HFFc6 (cell line): ENCODE measurements around the gene SLC39A11. TPM values are rescaled to one million over a fixed set of nuclear protein-coding genes. Genes with fewer than 3 reads are reported as not detected.

ENCODE experiments used
- DNase-seq: peaks from one replicate; pipeline ENCODE4 v3.0.0-alpha.2; 2018
- H3K27ac Mint-ChIP-seq: 2 replicates; pipeline ENCODE4 v1.8.0; 2020; ENCODE audit warnings: mild to moderate bottlenecking, mixed read lengths
- H3K27me3 Mint-ChIP-seq: 2 replicates; pipeline ENCODE4 v1.8.0; 2021; ENCODE audit warnings: mild to moderate bottlenecking, moderate library complexity, mixed read lengths; ENCODE audit not compliant: insufficient read depth
- H3K36me3 Mint-ChIP-seq: 2 replicates; pipeline ENCODE4 v1.8.0; 2021; ENCODE audit warnings: low read depth, mixed read lengths
- H3K4me1 Mint-ChIP-seq: 2 replicates; pipeline ENCODE4 v1.8.0; 2020; ENCODE audit warnings: low read depth, mixed read lengths
- H3K4me3 Mint-ChIP-seq: 2 replicates; pipeline ENCODE4 v1.8.0; 2020; ENCODE audit warnings: mild to moderate bottlenecking, moderate library complexity, mixed read lengths
- H3K9me3 Mint-ChIP-seq: 2 replicates; pipeline ENCODE4 v1.8.0; 2020; ENCODE audit warnings: mild to moderate bottlenecking, mixed read lengths
- total RNA-seq, 6 experiments: library from RNA; stranded (reverse); fragmentation: NEBNext Ultra II Directional; extraction: Animal tissue kit (Norgen Biotek cat#: 25700); gene quantifications; 2 replicates in 1 of 6; 3 replicates in 5 of 6; pipeline ENCODE4 v1.2.3, GENCODE V29; 2021
- TF ChIP-seq, protein P1 (sequence below): fragments of 200-600 bp; sonication (generic); IDR thresholded peaks from 2 replicates; pipeline ENCODE4 v1.5.0; 2021; ENCODE audit warnings: antibody characterized with exemption, mild to moderate bottlenecking

The SLC39A11 gene
- total RNA-seq, 6 experiments from 2014 or later, result 29.7 to 40.6 (median 34.9) TPM

DNA sequence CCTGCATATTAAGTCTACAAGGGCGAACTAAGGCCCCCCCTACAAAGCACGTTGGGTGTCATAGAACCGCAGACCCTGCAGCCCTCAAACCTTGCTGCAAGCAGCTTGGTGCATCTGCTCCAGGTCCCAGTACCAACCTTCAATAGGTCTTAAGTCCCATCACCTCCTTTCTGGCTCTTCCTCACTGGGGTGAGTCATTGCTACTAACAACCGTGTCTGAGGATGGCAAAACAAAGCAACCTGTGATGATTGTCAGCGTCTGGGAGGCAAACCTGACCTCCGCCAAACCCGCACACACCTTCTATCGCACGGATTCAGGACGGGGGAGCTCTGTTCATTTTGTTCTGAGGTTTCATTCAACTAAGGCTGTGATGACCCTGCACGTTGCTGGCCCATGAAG is 138.9 kb downstream of the SLC39A11 start:
- H3K9me3 Mint-ChIP-seq, result no peaks in the 10 kb centered on the region
- H3K36me3 Mint-ChIP-seq, result no peaks in the 10 kb centered on the region
- no peak overlapping the region for H3K27ac Mint-ChIP-seq
- peaks cover 15% of the 10 kb centered on the region; the same call in 1 of the 2 replicates for H3K4me1 Mint-ChIP-seq
- no peaks in the 10 kb centered on the region; the same call in 1 of the 2 replicates for H3K27me3 Mint-ChIP-seq
- TF ChIP-seq, protein P1, sequence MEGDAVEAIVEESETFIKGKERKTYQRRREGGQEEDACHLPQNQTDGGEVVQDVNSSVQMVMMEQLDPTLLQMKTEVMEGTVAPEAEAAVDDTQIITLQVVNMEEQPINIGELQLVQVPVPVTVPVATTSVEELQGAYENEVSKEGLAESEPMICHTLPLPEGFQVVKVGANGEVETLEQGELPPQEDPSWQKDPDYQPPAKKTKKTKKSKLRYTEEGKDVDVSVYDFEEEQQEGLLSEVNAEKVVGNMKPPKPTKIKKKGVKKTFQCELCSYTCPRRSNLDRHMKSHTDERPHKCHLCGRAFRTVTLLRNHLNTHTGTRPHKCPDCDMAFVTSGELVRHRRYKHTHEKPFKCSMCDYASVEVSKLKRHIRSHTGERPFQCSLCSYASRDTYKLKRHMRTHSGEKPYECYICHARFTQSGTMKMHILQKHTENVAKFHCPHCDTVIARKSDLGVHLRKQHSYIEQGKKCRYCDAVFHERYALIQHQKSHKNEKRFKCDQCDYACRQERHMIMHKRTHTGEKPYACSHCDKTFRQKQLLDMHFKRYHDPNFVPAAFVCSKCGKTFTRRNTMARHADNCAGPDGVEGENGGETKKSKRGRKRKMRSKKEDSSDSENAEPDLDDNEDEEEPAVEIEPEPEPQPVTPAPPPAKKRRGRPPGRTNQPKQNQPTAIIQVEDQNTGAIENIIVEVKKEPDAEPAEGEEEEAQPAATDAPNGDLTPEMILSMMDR, result no peak
- no peak for DNase-seq
- no peak overlapping the region for H3K4me3 Mint-ChIP-seq

DNA sequence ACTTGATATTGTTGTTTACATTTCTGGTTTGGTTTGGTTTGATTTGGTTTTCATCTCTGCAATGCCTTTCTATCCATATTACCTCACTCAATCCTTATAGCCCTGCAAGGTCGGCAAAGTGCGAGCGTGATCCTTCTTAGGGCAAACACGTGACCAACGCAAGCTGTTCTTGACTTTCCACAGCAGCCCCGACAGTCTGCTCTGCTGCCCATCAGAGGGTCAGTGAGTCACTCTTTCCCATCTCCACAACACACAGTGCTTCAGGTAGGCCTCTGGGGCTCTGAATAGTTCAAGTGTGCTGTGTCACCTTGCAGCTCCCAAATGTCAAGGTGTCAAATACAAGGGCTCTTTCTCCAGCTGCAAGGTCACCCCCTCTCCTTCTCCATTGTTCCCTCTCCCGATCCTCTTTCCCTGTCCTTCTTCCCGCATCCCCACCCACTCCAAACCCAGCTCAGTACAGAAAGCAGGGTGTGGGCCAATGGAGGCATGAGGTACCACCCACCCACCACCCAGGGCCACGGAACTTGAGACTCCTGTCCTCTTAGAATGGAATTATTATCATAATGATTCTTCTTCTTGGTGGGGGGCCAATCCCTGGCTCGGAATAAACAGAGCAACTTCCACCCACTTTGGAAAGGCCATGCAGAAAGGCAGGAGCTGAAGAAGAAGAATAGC is 139.7 kb downstream of the SLC39A11 start:
- Mint-ChIP-seq H3K27me3 (peaks cover 1% of the 10 kb centered on the region), H3K36me3 (0 out of 2 replicates have a peak, but pooled peaks cover 6% of the 10 kb centered on the region), H3K4me1 (peaks cover 15% of the 10 kb centered on the region; the same call in 1 of the 2 replicates), H3K27ac (no peak overlapping the region), H3K9me3 (no peaks in the 10 kb centered on the region), H3K4me3 (no peak overlapping the region)
- TF ChIP-seq, protein P1, result no peak
- DNase-seq, result no peak

DNA sequence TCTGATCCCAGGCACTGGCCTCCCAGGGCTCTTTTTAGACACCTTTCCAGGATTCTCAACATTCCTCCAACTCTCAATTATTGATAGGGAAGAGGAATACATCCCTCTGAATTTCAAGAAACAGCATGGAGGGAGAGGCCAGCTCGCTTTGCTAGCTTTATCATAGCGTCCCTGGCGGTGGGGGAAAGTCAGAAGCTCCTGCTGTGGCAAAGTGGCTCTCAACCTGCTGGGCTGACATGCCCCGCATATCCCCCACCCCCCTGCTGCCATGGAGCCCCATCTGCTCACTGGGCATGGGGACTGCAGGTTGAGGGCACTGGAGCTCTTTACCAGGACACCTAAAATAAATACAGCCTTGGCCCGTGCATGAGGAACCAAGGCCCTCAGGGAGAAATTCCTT is 140.3 kb downstream of the SLC39A11 start:
- Mint-ChIP-seq H3K4me1 (peaks cover 15% of the 10 kb centered on the region; the same call in 1 of the 2 replicates), H3K27me3 (peaks cover 1% of the 10 kb centered on the region), H3K27ac (no peak overlapping the region), H3K36me3 (0 out of 2 replicates have a peak, but pooled peaks cover 6% of the 10 kb centered on the region), H3K4me3 (no peak overlapping the region), H3K9me3 (no peaks in the 10 kb centered on the region)
- TF ChIP-seq, protein P1, result no peak
- no peak for DNase-seq

DNA sequence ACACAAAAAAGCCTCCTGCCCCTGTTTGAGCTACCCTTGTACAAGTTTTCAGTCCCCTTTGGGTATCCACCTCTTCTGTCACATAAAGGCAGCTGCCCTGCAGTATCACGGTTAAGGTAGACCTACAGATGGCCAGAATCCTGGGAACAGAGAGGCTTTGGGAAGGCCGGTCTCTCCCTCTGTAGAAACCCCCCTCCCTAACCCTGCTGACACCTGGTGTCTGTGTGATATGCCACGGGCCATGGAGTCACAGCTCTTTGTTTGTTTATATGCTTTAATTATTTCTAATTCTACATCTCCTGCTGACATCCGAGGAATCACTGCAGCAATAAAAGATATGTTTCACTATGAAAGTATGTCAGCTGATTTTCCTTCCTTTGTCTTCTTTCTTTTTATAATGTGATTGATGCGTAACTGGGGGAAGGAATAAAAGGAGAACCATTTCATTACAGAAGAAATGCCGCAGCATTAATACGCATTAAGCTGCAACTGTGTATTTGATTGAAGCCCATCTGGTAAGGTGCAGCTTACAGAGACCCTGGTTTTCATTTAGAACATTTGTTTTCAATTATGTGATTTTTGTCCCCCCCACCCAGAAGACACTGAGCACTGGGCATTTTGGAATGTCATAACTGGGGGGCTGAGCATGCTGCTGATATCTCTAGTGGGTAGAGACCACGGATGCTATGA is 142.1 kb downstream of the SLC39A11 start:
- Mint-ChIP-seq H3K4me1 (peaks cover 15% of the 10 kb centered on the region; the same call in 1 of the 2 replicates), H3K36me3 (peaks cover 11% of the 10 kb centered on the region; the same call in 1 of the 2 replicates), H3K27me3 (peaks cover 1% of the 10 kb centered on the region), H3K4me3 (no peak overlapping the region), H3K9me3 (no peaks in the 10 kb centered on the region), H3K27ac (no peak overlapping the region)
- TF ChIP-seq, protein P1, result no peak
- DNase-seq, result no peak

DNA sequence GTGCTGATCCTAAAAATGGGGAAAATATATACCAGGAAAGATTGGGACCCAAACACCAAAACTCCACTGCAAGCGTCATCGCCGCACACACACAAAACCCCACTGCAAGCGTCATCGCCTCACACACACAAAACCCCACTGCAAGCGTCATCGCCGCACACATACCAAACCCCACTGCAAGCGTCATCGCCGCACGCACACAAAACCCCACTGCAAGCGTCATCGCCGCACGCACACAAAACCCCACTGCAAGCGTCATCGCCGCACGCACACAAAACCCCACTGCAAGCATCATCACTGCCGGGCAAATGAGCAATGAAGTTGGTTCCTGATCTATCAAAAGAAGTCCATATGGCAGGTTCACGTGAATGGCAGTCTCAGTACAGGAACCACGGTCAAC is 144.4 kb downstream of the SLC39A11 start:
- Mint-ChIP-seq H3K27me3 (peaks cover 1% of the 10 kb centered on the region), H3K36me3 (peaks cover 11% of the 10 kb centered on the region; the same call in 1 of the 2 replicates), H3K4me3 (no peak overlapping the region), H3K4me1 (peaks cover 15% of the 10 kb centered on the region; the same call in 1 of the 2 replicates), H3K27ac (no peak overlapping the region), H3K9me3 (no peaks in the 10 kb centered on the region)
- DNase-seq, result no peak
- TF ChIP-seq, protein P1, result no peak
